ENCODE data around the gene GTPBP8.

DNA sequence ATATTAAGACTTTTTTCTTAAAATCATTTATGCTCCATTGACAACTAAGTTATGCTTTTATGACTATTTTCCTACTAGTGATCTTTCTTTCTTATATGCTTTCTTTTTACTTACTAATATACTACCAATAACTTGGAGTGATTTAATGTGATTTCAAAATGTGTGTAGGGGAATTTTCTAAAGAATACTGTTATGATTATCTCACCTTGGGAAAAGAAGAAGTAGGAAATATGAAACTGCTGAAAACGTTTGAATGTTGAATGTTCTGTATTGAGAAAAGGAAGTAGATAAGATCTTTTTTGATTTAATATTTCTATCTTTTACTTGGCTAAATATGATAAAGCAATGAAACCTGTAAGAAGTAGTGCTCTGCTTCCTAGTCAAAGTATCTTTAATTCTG is 8.1 kb upstream of the GTPBP8 start:
- TF ChIP-seq, protein P1, sequence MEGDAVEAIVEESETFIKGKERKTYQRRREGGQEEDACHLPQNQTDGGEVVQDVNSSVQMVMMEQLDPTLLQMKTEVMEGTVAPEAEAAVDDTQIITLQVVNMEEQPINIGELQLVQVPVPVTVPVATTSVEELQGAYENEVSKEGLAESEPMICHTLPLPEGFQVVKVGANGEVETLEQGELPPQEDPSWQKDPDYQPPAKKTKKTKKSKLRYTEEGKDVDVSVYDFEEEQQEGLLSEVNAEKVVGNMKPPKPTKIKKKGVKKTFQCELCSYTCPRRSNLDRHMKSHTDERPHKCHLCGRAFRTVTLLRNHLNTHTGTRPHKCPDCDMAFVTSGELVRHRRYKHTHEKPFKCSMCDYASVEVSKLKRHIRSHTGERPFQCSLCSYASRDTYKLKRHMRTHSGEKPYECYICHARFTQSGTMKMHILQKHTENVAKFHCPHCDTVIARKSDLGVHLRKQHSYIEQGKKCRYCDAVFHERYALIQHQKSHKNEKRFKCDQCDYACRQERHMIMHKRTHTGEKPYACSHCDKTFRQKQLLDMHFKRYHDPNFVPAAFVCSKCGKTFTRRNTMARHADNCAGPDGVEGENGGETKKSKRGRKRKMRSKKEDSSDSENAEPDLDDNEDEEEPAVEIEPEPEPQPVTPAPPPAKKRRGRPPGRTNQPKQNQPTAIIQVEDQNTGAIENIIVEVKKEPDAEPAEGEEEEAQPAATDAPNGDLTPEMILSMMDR (IDR thresholded peaks at IDR 0.05): no peak
- TF ChIP-seq POLR2A (IDR thresholded peaks at IDR 0.05): no peak
